Islet precursor cell (in vitro differentiated cells): Measurements from ENCODE around the gene ZCCHC17.
A peak's percentile ranks its signal among the peaks of the same experiment; 100 is the strongest.
"Not testable (repeated sequence)": the region's sequence is repeated elsewhere in the genome, so short reads cannot be mapped to it uniquely, and the experiment has no call there.

Experiments
- DNase-seq: peaks from one replicate; pipeline ENCODE4 v3.0.0-alpha.2; 2018

ZCCHC17 gene, protein sequence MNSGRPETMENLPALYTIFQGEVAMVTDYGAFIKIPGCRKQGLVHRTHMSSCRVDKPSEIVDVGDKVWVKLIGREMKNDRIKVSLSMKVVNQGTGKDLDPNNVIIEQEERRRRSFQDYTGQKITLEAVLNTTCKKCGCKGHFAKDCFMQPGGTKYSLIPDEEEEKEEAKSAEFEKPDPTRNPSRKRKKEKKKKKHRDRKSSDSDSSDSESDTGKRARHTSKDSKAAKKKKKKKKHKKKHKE

DNA sequence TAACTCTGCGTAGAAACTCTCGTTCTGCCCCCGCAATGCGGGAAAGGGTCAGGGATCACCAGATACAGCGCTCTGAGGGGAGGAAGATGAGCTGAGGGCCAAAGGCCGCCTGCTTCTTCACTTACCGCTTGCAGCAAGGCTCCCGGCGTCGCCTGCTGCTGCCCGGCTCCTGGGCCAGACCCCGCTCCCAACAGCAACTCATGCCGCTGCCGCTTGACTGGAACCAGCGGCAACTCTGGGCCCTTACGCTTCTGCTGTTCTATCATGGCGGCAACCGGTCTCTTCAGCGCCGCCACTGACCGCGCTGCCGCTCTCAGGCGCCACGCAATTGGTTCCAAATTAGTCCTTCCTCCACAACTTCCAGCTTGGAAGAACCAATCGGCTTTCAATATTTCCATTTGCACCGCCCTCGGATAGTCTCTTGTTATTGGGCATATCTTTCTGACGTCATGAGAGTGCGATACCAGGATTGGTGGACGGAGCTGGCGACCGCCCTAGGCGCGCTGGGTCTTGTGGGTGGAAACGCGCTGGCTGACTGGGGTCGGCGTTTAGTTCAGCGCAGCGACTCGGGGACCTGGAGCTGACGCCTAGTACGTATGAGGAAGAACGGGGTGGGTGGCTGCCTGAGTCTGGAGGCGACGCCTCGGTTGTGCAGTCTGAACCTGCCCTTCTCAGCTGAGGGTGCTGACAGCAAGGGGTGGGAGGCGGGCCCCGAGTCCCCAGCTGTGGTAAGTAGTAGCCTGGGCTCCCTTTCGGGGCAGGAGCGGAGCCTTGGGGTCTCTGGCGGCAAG, at the start of gene ZCCHC17, which contains the start of gene SNRNP40:
ZCCHC17 (plus strand) TSS at position 547 of the 791 bp plus-strand sequence. CDS start 13,067 bp downstream, outside the sequence.
SNRNP40 (minus strand) TSS at position 303 of the 791 bp plus-strand sequence; CDS start at position 266, 37 bp downstream.
- DNase-seq: peak; percentile 99

DNA sequence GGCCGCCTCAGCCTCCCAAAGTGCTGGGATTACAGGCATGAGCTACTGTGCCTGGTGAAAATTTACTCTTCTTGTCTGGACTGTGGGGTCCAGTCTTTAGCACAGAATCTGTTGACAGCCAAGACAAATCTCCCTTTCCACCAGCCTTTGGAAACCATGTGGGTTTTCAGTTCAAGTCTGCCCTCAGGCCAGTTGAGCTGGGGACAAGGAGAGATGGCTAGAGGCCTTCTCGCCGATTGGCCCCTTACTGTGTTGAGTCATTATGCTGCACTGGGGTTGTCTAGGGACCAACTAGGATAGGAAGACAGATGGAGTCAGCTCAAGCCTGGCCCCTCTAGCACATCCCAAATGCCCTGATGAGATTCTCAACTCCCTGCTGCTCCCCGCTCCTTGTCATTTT, 48.6 kb upstream of the ZCCHC17 start:
- no peak for DNase-seq

DNA sequence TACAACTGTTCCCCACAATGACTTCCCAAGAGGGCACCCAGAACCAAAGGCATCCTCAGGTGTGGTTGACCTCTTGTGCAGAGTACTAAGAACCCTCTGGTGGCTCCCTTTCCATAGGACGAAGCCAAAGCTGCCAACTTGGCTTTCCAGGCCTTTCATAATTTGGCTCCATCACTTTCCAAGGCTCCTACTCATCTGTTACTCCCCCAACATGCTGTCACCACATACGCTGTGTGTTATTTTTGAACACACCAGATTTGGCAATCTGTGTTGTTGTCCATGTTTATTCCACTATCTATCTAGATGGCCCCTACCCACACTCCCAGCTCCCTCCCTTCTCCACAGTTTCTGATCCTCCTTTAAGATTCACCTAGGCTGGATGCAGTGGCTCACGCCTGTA, 47.0 kb upstream of the ZCCHC17 start:
- no peak for DNase-seq

DNA sequence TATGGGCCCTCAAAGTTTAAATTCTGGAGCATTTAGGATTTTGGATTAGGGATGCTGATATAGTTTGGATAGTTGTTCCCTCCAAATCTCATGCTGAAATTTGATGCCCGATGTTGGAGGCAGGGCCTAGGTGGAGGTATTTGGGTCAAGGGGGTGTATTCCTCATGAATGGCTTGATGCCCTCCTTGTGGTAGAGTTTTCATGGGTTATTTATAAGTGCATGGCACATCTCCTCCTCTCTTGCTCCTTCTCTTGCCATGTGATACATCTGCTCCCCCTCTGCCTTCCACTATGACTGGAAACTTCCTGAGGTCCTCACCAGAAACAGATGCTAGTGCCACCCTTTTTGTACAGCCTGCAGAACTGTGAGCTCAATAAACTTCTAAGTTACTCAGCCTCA, 39.6 kb upstream of the ZCCHC17 start:
- peak; percentile 16 for DNase-seq

DNA sequence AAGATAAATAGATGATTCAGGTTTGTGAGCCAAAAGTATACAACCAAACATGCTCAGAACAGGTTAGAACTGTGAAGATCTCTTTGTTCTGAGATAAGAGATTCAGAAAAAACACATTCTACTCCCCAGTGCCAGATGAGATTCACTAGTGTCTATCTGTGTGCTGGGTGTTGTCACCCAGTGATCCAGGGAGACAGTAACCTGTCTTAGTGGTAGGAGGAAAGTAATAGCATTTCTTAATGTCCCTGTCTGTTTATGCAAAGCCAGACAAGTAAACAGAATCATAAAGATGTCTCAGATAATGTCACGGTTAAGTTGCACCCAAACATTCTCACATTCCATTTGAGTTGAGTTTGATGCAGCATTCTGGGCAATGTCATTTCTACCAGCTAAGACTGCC, 38.3 kb upstream of the ZCCHC17 start:
- DNase-seq: no peak

DNA sequence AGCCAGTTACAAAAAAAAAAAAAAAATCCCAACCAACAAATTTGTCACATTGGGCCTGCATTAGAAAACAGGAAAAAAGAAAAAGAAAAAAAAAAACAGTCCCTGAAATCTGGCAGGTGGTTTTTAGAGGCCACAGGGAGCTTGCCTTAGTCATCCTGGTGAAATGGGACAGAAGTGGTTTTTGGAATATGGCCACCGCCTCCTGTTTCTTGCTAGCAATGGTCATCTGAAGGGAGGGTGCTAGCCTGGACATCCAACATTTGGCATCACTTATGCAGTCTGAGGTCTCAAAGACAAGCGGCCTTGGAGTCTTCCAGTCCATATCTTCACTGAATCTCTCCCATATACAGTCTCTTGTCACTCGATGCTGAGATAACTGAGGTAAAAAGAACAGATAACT, 37.1 kb upstream of the ZCCHC17 start:
- peak; percentile 13 for DNase-seq

DNA sequence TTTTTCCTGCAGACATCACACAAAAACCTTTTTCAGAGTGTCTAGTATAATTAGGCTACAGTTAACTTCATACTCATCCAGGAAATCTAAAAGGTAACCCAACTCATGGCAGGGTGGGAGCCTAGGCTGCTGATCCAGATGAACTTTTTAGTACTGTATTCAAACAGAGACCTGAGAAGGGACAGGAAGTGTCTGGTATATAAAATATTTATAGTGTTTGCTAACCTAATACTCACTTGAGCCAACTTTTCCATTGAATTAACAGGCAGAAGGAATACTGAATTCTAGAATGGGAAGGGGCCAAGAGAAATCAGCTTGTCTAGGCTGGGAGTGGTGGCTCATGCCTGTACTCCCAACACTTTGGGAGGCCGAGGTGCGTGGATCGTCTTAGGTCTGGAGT, 34.9 kb upstream of the ZCCHC17 start:
- DNase-seq: peak; percentile 11

DNA sequence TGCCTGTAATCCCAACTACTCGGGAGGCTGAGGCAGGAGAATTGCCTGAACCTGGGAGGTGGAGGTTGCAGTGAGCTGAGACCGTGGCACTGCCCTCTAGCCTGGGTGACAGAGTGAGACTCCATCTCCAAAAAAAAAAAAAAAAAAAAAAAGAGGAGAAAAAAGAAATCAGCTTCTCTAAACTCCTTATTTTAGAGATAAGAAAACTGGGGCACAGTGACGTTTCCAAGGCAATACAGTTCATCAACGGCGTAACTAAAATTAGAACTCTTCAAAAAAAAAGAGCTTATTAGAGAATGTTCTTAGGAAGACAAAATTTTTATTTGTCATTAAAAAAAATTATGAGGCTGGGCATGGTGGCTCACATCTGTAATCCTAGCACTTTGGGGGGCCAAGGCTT, 34.4 kb upstream of the ZCCHC17 start:
- not testable (repeated sequence) for DNase-seq

DNA sequence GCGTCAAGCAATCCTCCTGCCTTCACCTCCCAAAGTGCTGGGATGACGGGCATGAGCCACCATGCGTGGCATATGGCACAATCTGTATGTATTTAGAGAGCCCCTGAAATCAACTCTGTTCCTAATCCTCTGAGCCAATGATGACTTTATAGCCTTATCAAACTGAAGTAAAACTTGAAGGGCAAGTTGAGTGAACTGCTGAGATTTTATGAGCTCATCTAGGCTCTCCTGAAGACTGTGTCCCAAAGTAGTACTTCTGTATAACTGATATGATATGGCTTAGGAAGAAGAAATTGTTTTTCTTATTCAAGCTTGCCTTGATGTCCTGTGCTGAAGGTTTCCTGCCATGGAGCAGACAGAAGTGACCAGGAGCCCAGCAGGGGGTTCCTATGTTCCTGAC, 33.4 kb upstream of the ZCCHC17 start:
- peak; percentile 5 for DNase-seq

DNA sequence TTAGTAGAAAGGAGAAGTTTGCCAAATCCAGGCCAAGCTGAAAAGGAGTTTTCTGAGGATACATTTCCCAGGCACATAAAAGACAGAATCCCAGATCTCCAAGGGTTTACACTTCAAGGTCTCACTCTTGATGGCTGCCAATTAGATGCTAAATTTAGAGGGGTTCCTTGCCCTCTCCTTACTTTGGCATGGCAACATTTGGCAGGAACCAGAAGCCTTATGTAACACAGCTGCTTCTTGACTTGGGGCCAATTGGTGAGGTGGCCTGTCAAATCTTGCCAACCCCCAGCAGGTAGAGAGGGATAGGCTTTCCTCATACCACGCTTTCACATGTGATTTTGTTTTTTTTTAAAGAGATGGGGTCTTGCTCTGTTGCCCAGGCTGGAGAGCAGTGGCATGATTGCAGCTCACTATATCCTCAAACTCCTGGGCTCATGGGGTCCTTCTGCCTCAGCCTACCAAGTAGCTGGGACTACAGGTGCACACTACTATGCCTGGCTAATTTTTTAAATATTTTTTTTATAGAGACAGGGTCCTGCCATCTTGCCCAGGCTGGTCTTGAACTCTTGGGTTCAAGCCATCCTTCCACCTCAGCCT, 31.9 kb upstream of the ZCCHC17 start:
- DNase-seq: peak; percentile 19

DNA sequence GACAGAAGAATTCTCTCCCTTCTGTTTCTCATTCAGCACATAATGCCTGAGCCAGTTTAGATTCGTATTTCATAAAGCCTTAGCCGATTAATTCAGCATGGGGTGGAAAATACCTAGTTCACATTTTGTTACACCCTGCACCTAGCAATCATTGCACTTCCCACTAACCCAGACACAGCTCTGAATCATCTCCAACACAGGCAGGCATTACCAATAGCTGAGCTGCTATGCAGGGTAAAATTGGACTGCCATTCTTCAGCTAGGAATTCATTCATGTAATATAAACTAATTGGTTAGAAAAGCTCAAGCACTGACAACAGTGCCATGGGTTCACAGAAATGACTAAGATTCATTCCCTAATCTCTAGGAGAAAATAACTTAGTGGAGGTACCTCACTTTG, 30.3 kb upstream of the ZCCHC17 start:
- DNase-seq: peak; percentile 7

DNA sequence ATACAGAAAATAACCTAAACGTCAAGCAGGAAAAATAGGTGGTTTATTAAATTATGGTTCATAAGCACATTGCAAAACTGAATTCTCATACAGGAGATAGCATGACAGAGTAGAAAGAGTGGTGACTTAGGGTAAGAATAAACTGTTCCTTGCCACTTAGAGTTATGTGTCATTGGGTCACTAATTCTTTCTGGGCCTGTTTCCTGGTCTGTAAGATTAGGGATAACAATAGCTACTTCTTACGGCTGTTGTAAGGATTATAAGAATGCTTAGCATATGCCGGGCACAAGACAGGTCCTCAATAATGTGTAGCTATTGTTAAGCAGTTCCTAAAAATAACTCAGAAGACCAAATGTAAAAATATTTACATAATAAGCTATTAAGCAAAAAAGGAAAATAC, 24.5 kb upstream of the ZCCHC17 start:
- DNase-seq: no peak

DNA sequence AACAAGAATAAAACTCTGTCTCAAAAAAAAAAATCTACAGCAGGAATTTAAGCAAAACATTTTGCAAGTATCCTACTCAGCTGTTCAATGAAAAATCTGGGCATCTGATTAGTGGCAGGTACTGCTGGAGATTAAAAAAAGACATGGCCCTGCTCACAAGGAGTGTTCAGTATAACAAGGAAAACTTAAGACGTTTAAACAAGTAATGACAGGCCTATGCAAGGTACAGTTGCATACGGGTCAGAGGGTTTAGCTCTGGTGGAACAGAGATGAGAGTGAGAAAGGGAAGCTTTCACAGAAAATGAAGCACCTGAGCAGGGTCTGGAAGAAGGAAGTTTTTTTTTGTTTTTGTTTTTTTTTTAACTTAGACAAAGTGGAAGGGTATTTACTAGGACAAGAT, 23.2 kb upstream of the ZCCHC17 start:
- DNase-seq: peak; percentile 8

DNA sequence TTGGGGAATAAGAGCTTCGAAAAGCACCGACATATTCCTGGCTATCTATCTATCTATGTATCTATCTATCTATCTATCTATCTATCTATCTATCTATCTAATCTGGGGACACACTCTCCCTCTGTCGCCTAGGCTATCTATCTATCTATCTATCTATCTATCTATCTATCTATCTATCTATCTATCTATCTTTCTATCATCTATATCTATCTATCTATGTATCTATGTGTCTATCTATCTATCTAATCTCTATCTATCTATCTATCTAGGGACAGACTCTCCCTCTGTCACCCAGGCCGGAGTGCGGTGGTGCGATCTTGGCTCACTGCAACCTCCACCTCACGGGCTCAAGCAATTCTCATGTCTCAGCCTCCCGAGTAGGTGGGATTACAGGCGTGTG, 14.4 kb upstream of the ZCCHC17 start:
- DNase-seq: not testable (repeated sequence)

DNA sequence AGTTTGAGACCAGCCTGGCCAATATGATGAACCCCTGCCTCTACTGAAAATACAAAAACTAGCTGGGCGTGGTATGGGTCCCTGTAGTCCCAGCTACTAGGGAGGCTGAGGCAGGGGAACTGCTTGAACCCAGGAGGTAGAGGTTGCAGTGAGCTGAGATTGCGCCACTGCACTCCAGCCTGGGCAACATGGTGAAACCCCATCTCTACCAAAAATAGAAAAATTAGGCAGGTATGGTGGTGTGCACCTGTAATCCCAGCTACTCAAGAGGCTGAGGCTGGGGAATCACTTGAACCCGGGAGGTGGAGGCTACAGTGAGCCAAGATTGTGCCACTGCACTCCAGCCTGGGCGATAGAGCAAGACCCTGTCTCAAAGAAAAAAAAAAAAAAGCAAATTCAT, 9.0 kb upstream of the ZCCHC17 start:
- not testable (repeated sequence) for DNase-seq

DNA sequence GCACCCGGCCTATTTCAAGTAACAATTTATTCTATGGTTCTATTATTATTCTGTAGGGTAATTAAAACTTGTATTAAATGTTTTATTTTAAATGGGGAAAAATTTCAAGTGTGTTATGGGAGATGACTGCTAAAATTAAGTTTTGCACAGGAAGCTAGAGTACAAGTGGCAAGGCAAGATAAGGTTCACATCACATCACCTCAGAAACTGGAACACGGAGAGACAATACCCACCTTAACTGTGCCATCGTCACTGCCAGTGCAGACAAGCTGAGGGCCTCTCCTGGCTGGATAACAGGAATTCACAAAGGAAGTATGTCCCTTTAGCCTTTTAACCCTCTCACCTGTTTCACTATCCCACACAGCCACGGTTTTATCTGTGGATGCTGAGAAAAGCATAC, 7.8 kb upstream of the ZCCHC17 start:
- DNase-seq: no peak

DNA sequence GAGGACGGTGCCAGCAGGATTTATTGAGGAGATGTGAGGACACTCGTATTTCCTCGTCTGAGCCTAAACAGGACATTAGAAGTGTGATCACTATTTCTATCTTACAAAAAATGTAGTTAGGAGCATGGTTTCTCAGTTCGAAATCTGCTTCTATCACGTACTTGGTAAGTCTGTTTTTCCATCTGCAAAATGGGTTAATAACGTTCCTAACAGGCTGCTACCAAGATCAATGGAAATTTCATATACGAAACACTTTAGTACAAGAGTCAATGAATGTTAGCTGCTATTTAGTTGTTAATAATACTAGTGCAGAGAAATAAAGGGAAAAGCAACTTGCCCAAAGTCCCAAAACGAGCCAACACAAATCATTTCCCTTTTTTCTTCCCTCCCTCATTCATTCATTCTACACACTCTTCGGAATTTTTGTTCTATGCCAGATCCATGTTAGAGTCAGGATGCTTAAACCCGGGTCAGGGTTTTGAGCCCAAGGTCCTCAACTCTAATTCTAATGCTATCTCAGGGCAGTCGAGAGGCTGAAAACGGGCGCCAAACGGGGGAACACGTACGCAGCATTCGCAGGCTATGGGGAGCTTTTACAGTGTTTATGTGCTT, 852 bp upstream of the ZCCHC17 start:
- DNase-seq: no peak

DNA sequence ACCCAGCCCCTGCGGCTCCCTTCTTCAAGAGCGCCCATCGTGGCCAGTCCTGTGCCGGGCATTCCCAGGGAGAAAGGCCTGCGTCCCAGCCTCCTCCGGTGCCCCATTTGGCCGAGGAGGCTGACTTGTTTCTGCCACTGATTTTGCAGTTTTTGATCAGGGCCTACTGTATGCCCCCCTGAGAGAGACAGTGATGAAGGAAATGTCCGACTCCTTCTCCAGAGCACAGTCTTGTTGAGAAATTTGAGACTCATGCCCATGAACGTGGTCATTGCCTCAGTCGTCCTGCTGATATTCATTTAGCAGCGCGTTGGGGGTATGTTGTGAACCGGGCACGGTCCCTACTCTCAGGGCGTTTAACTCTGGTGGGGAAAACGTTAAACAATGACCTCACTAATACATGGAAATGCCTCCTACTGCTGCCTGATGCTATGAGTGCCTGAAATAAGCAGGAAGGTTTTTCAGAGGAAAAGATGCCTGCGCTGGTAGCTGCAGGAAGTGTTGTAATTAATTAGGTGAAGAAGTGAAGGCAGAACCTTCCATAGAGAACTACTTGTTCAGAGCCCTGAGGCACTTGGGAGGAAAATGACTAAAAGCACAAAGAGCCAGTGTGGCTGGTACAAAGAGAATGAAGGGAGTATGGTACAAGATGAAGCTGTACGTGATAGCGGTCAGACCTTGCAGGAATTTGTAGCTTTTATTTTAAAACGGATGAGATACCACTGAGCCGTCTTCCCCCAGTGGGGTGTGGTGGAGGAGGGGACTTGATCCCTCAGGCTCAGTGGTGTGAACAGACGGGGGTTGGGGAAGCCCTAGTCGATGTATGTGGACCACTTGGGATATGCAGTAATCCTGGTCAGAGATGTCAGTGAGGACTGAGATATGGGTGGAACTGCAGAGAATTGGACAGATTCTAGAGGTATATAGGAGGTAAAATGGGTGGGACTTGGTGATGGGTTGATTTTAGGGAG, 730 bp downstream of the ZCCHC17 start:
- peak; percentile 61 for DNase-seq

DNA sequence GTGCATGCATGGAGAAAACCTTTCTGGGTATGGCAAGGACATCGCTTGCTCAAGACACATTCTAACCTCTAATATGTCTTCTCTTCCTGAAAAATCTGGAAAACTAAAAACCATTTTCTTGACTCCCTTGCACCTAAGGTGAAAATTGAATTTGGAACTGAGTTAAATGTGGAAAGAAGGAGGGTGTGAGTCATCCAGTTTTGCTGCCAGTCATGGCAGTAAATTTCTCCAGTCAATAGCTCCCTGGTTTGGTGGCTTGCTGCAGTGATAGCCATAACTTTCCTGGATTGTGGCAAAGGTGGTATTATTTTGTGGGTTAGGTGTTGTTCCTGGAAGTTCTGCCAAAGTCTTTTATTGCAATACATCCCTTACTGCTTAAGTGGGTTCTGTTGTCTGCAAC, 2.5 kb downstream of the ZCCHC17 start:
- DNase-seq: no peak

DNA sequence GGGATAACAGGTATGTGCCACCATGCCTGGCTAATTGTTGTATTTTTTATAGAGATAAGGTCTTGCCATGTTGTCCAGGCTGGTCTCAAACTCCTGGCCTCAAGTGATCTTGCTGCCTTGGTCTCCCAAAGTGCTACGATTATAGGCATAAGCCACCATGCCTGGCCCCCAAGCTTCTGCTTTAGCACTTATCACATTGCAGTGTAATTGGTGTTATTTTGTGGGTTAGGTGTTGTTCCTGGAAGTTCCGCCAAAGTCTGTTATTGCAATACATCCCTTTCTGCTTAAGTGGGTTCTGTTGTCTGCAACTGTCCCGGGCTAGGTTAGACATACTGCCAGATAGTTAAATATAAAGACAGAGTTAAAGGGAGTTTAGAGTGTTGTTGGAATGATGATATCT, 3.4 kb downstream of the ZCCHC17 start:
- no peak for DNase-seq

DNA sequence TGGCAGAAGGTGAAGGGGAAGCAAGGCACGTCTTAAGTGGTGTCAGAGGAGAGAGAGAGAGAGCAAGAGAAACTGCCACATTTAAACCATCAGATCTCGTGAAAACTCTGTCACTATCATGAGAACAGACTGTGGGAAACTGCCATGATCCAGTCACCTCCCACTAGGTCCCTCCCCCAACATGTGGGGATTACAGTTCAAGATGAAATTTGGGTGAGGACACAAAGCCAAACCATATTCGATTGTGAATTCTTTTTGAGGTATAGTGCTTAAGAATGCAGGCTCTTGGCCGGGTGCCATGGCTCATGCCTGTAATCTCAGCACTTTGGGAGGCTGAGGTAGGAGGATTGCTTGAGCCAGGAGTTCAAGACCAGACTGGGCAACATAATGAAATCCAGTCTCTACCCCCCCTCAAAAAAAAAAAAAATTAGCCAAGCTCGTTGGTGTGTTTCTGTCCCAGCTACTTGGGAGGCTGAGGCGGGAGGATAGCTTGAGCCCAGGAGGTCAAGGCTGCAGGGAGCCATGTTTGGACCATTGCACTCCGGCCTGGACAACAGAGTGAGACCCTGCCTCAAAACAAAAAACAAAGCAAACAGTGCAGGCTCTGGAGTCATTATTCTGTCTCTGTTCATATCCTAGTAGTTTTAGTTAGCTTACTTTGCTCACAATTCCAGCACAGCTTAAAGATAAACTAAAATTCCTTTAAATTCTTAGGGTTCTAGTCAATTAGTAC, 6.0 kb downstream of the ZCCHC17 start:
- no peak for DNase-seq

DNA sequence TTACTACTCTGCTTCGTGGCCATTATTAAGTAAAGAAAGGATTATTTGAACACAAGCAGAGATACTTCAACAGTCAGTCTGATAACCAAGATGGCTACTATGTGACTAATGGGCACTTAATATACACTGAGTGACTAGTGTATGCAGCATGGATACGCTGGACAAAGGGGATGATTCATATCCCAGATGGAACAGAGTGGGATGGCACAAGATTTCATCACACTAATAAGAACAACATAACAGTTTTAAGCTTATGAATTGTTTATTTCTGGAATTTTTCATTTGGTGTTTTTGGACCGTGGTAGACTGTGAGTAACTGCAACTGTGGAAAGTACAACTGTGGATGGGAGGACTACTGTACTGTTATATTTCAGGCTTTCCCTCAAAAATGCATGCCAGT, 9.4 kb downstream of the ZCCHC17 start:
- no peak for DNase-seq
